Measurements from ENCODE around the gene MFAP3. TPM values are rescaled to one million over a fixed set of nuclear protein-coding genes. Genes with fewer than 3 reads are reported as not detected.
A peak's percentile ranks its signal among the peaks of the same experiment; 100 is the strongest.
"Not testable (repeated sequence)": the region's sequence is repeated elsewhere in the genome, so short reads cannot be mapped to it uniquely, and the experiment has no call there.

Gene MFAP3
- polyA plus RNA-seq (ENCODE audit: insufficient read length): 28.3 TPM

GRCh38 chr5:154038707-154039457 lies at the start of gene MFAP3, which contains the start of gene FAM114A2:
Gene MFAP3 (plus strand): TSS chr5:154038967. CDS start chr5:154049723, 10,756 bp downstream.
Gene FAM114A2 (minus strand): TSS chr5:154038910. CDS start chr5:154034953, 3,957 bp downstream.
- DNase-seq: peak; percentile 87

DNA sequence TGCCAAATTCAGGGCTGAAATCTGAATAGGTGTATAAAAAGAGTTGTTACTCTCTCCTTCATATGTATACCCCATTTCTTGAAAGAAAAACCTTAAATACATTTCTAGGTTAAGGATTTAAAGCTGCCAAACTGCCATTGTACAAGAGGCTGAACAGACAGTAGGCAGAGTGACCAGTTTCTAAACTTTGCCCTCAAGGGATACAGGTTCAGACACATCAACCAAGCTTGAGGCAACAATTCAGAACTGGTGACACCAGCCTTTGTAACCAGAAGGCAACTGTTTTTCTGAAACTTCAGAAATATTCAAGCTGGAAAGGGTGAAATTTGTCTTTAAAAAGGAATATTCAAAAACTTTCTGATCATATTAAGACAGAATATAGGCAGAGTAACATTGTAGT lies 47.6 kb upstream of the MFAP3 start:
- DNase-seq: no peak

DNA sequence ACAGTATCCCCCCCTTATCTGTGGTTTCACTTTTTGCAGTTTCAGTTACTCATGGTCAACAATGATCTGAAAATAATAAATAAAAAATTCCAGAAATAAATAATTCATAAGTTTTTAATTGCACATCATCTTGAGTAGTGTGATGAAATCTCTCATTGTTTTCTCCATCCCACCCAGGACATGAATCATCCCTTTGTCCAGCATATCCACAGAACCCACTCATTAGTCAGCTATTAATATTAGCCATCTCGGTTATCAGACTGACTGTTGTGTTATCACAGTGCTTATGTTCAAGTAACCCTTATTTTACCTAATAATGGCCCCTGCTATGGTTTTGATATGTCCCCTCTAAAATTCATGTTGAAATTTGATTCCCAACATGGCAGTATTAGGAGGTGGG lies 40.8 kb upstream of the MFAP3 start:
- DNase-seq: no peak

DNA sequence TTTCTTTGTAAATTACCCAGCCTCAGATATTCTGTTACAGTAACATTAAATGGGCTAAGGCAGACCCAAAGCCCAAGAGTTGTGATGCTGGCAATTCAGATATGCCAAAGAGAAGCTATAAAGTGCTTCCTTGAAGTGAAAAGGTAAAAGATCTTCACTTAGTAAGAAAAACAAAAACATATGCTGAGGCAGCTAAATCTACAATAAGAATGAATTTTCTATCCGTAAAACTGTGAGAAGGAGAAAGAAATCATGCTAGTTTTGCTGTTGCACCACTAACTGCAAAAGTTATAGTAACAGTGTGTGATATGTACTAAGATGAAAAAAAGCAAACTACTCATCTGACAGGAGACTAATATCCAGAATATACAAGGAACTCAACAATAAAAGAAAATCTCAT lies 40.0 kb upstream of the MFAP3 start:
- no peak for DNase-seq

GRCh38 chr5:153999995-154000394 lies 38.8 kb upstream of the MFAP3 start:
- no peak for DNase-seq

GRCh38 chr5:154000703-154001102 lies 38.1 kb upstream of the MFAP3 start:
- DNase-seq: no peak

DNA sequence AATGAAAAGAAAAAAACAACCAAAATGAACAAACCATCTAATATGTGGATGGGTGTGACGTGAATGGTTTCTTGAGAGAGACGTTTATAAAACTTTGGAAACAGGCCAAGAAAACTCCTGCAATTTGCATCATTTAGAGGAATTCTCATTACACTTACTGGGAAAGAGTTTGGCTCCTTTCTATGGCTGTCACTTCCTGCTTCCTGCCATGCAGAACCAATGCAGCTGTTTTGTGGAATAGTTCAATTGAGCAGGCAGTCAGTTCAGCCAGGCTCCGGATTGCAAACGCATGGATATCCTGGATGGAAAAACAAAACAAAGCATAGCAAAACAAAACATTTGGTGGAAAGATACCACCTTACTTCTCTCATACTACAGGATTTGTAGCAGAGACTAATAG lies 36.7 kb upstream of the MFAP3 start:
- DNase-seq: peak; percentile 45

DNA sequence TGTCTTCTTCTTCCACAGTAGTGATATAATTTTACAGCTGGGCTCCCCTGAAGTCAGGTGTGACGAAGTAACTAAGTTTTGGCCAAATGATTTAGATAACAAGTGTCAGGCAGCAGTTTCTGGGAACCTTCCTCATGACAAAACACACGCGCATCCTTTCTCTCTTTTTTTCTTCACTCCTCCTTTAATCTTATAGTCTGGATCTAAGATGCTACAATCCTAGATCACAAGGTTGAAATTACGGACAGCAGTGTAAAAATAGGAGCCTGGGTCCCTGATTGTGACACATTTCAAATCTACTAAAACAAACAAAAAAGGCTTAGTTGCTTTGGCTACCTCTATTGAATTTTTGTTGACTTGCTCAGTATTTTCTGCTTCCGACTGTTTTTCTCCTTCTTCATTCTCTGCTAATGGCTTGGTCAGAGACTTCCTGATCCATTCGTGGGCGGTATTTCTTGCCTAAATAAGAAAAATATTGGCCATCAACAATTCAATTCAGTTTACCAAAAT lies 36.2 kb upstream of the MFAP3 start:
- DNase-seq: no peak

GRCh38 chr5:154005648-154006047 lies 33.1 kb upstream of the MFAP3 start:
- no peak for DNase-seq

GRCh38 chr5:154010660-154011059 lies 28.1 kb upstream of the MFAP3 start:
- no peak for DNase-seq

GRCh38 chr5:154015071-154015693 lies 23.6 kb upstream of the MFAP3 start:
- DNase-seq: no peak

DNA sequence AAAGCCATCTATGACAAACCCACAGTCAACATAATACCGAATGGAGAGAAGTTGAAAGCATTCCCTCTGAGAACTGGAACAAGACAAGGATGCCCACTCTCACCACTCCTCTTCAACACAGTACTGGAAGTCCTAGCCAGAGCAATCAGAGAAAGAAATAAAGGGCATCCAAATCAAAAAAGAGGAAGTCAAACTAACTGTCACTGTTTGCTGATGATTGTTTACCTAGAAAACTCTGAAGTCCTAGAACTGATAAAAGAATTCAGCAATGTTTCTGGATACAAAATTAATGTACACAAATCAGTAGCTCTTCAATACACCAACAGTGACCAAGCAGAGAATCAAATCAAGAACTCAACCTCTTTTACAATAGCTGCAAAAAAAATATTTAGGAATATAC lies 19.8 kb upstream of the MFAP3 start:
- not testable (repeated sequence) for DNase-seq

DNA sequence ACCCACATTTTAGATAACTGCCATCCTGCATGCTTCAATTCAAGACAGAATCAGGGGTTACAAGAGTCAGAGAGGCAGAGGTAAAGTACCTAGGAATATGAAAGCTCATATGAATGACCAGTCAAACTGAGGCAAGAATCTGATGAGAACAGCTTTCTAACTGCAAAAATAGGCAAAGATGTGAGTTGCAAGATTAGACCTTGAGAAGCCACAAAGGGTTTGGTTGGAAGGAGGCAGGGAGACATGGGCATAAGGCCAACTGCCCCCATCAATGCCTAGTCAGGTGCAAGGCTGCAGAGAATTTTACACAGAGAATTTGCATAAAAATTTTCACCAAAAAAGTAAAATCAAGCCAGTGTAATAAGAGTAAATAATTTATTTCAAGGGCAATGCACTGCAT lies 12.8 kb upstream of the MFAP3 start:
- DNase-seq: no peak

GRCh38 chr5:154031937-154032489 lies 6.8 kb upstream of the MFAP3 start:
- no peak for DNase-seq

GRCh38 chr5:154034944-154035343 lies 3.8 kb upstream of the MFAP3 start:
- DNase-seq: no peak

- DNase-seq: peak; percentile 39
Measured at GRCh38 chr5:154038261-154038706, 483 bp upstream of the MFAP3 start.

DNA sequence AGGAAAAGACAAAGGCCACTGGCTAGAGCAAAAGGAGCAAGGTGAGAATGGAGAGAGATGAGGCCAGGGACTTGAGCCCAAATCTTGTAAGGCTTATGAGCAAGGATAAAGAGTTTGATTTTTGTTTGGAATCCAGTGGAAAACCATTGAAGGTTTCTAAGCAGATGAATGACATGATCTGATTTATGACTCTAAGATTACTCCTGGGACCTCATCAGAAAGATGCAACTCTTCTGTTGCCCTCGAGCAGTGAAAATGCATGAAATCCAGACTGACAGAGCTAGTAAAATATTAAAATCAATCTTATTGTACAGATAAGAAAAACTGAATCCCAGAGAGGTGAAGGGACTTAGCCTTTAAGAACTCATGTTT lies 677 bp downstream of the MFAP3 start:
- no peak for DNase-seq

- no peak for DNase-seq
Measured at GRCh38 chr5:154042766-154043165, 4.0 kb downstream of the MFAP3 start.

- no peak for DNase-seq
Measured at GRCh38 chr5:154044099-154044498, 5.3 kb downstream of the MFAP3 start.

GRCh38 chr5:154044581-154044980 lies 5.8 kb downstream of the MFAP3 start:
- no peak for DNase-seq

DNA sequence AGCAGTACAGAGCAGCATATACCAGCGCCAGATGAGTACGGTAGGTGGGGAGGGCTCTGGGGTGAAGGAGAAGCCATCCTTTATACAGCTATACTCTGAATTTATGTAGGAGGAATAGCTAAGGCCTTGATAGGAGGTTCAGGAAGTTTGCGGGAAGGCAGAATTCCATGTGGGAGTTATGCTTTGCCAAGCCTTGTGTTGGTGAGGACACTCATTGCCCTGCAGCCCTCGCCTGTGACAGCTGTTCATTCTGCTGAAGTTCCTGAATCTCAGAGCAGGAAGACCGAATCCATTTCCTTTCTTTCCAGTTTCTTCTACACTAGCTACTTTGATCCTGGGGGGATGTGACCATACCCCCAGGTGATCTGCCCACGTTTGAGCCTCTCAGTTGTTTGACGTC lies 7.7 kb downstream of the MFAP3 start:
- no peak for DNase-seq

DNA sequence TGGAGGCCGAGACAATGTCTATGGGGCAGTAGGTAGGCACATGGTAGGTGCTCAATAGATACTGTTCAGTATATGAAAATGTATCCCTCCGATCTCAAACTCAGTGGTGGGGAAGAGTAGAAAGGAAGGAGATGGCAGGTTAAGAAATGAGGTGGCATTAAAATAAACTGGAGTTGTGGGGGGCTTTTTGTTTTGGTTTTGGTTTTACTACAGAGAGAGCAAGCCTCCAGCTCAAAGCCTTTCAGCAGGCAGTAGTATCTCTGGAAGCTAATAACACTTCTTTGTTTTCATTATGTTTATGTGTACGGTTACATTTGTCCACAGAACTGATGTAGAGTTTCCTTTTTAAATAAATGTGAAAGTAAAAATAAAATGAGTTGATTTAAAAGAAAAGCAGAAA lies 8.6 kb downstream of the MFAP3 start:
- DNase-seq: no peak

DNA sequence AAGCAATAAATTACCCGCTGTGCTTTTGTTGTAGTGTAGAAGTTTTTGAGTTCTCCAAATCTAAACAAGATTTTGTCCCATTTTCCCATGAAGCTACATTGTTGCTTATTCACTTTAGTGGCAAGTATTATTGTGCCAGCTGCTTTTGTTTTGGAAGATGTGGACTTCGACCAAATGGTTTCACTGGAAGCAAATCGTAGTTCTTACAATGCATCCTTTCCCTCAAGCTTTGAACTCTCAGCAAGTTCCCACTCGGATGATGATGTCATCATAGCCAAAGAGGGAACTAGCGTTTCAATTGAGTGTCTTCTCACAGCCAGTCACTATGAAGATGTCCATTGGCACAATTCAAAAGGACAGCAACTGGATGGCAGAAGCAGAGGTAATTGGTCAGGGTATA lies 10.9 kb downstream of the MFAP3 start:
- no peak for DNase-seq

DNA sequence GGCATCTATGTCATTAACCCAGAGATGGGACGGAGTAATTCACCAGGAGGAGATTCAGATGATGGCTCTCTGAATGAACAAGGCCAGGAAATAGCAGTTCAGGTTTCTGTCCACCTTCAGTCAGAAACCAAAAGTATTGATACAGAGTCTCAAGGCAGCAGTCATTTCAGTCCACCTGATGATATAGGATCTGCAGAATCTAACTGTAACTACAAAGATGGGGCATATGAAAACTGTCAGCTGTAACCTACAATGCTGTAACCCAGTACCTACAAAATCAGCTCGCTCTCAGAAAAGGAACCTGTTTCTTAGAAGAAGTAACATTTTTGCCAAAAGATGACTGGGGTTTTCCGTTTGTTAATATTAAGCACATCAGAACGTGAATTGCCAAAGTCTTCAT lies 14.7 kb downstream of the MFAP3 start:
- DNase-seq: no peak
